Fibroblast of lung (primary cell): ENCODE results near the gene ZNF385D.

Experiments
- CTCF ChIP-seq, 2 donors: IDR thresholded peaks in 1 of 2; conservative IDR thresholded peaks in 1 of 2; 1 replicate in 1 of 2; 2 replicates in 1 of 2; pipeline ENCODE4 v1.5.1; 2011 to 2012; ENCODE audit warnings: low read length in 2 of 2, control low read depth in 1 of 2, inconsistent platforms in 1 of 2, low read depth in 1 of 2, mild to moderate bottlenecking in 1 of 2
- EZH2 ChIP-seq: IDR thresholded peaks from 2 replicates; pipeline ENCODE4 v1.5.1; 2012; ENCODE audit warnings: low read length, control low read depth, mild to moderate bottlenecking; ENCODE audit errors: missing control alignments

- TF ChIP-seq CTCF (conservative IDR thresholded peaks at IDR 0.05 in 1 of 2, IDR thresholded peaks at IDR 0.05 in 1 of 2; ENCODE audit: low read depth in 1 of 2, low read length in 2 of 2) = no peak
- TF ChIP-seq EZH2 = no peak
Observed at GRCh38 chr3:21466476-21466875, 284.5 kb downstream of the ZNF385D start.
